ENCODE measurements around the gene LYZL1.

LYZL1 gene

GRCh38 chr10:29245476-29245875 lies 43.4 kb upstream of the LYZL1 start:
- no peak for DNase-seq (ENCODE audit: low read depth)
- TF ChIP-seq CTCF (IDR thresholded peaks at IDR 0.05; ENCODE audit: insufficient read depth, low read depth, low read length, missing control alignments), result no peak
- no peak overlapping the region for H3K4me3 ChIP-seq (ENCODE audit: low read length)

- no peak overlapping the region for H3K4me3 ChIP-seq (ENCODE audit: low read length)
- TF ChIP-seq CTCF (IDR thresholded peaks at IDR 0.05; ENCODE audit: insufficient read depth, low read depth, low read length, missing control alignments), result no peak
- DNase-seq (ENCODE audit: low read depth), result no peak
Observed at GRCh38 chr10:29246449-29246848, 42.4 kb upstream of the LYZL1 start.

GRCh38 chr10:29248158-29248557 lies 40.7 kb upstream of the LYZL1 start:
- no peak overlapping the region for H3K4me3 ChIP-seq (ENCODE audit: low read length)

GRCh38 chr10:29249018-29249417 lies 39.9 kb upstream of the LYZL1 start:
- H3K4me3 ChIP-seq (ENCODE audit: low read length), result no peak overlapping the region
- no peak for TF ChIP-seq CTCF (IDR thresholded peaks at IDR 0.05; ENCODE audit: insufficient read depth, low read depth, low read length, missing control alignments)
- no peak for DNase-seq (ENCODE audit: low read depth)

More at GRCh38 chr10:29248158-29248557, 40.7 kb upstream of the LYZL1 start:
- no peak for TF ChIP-seq CTCF (IDR thresholded peaks at IDR 0.05; ENCODE audit: insufficient read depth, low read depth, low read length, missing control alignments)
- no peak for DNase-seq (ENCODE audit: low read depth)

- TF ChIP-seq CTCF (IDR thresholded peaks at IDR 0.05; ENCODE audit: insufficient read depth, low read depth, low read length, missing control alignments), result no peak
- DNase-seq (ENCODE audit: low read depth), result no peak
- H3K4me3 ChIP-seq (ENCODE audit: low read length), result no peak overlapping the region
Observed at GRCh38 chr10:29250066-29250465, 38.8 kb upstream of the LYZL1 start.

- H3K4me3 ChIP-seq (ENCODE audit: low read length), result no peak overlapping the region
- DNase-seq (ENCODE audit: low read depth), result no peak
Observed at GRCh38 chr10:29252811-29253689, 35.8 kb upstream of the LYZL1 start.

More at GRCh38 chr10:29252811-29253689, 35.8 kb upstream of the LYZL1 start:
- TF ChIP-seq CTCF (IDR thresholded peaks at IDR 0.05; ENCODE audit: insufficient read depth, low read depth, low read length, missing control alignments), result no peak

All from epithelial cell of esophagus (primary cell).